ENCODE data around the gene CCDC186.

GRCh38 chr10:114206902-114207301 is 32.9 kb upstream of the CCDC186 start:
- TF ChIP-seq FOXA1 (IDR thresholded peaks at IDR 0.05) (no peak), ZNF384 (IDR thresholded peaks at IDR 0.05) (no peak), BHLHE40 (IDR thresholded peaks at IDR 0.05; ENCODE audit: borderline replicate concordance) (no peak), L3MBTL2 (conservative IDR thresholded peaks at IDR 0.05) (no peak), ELF4 (IDR thresholded peaks at IDR 0.05) (no peak), SUZ12 (IDR thresholded peaks at IDR 0.05) (no peak), HDGF (IDR thresholded peaks at IDR 0.05; ENCODE audit: borderline replicate concordance) (no peak)
